GM21723 (cell line): Measurements from ENCODE around the gene UBL7.
A peak's percentile ranks its signal among the peaks of the same experiment; 100 is the strongest.

ENCODE experiments used
- ATAC-seq: cut with Tn5 transposase; IDR thresholded peaks from one replicate; pipeline ENCODE4 v1.9.1; 2021; ENCODE audit warnings: mild to moderate bottlenecking, moderate library complexity; ENCODE audit not compliant: unreplicated experiment

The UBL7 gene

DNA sequence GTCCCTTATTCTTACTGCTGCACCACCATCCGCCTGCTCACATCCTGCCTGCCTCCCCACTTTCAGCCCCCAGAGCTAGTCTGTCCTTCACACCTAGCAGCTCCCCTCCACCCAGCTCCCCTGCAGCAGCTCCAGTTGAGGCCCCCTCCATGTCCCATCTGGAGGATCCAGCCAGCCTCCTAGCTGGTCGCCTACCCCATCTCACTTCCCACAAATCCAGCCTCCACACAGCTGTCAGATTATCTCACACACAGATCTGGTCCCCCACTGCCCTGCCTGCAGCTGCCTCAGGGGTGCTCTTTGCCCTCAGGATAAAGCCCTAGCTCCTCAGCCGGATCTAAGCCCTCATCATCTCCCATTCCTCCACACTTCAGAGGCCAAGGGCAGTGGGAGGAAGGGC lies 18.4 kb downstream of the UBL7 start:
- ATAC-seq: no peak

DNA sequence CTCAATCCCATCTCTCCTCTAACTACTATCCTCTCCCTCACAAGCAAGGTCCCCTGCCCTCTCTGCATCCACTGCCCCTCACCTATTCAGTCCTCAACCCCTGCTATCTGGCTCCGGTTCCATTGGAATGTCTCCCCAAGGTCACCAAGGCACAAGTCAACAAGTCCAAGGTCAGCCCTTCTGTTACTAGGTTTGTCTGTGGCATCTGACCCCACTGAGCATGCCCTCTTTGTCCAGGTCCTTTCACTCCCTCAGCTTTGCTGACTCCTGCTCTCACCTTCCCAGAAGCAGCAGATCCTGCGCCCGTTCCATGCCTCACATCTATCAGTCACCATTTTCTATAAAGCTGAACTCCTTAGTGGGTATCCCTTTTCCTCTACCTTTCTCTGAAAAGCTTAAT lies 18.9 kb downstream of the UBL7 start:
- ATAC-seq: no peak

DNA sequence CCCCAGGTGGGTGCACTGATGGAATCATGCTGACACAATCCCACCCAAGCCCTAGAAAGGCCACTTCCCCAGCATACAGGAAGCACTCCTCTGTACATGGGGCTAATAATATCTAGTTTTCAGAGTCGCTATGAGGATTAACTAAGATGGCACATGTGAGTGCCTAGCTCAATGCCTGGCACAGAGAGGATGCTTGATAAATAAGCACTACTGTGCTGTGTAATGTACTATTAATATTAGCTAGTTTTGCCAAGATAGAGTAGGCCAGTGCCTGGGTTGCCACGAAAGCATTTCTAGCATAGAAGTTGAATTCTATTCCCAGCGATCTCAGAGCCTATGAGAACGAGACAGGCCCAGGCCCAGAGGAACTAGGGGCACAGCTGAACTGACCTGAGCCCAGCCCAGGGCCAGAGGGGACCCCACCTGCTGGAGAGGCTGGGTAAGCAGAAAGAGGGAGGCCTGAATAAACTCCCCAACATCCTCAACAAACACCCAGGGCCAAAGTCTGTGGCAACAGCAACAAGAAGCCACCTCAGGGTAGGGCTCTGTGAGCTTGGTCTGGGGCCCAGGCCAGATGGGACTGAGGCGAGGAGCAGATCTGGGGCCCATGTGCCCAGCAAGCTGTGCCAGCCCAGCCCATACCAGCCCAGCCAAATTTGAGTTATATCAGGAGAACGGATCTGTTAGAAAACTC lies 19.6 kb downstream of the UBL7 start:
- no peak for ATAC-seq

DNA sequence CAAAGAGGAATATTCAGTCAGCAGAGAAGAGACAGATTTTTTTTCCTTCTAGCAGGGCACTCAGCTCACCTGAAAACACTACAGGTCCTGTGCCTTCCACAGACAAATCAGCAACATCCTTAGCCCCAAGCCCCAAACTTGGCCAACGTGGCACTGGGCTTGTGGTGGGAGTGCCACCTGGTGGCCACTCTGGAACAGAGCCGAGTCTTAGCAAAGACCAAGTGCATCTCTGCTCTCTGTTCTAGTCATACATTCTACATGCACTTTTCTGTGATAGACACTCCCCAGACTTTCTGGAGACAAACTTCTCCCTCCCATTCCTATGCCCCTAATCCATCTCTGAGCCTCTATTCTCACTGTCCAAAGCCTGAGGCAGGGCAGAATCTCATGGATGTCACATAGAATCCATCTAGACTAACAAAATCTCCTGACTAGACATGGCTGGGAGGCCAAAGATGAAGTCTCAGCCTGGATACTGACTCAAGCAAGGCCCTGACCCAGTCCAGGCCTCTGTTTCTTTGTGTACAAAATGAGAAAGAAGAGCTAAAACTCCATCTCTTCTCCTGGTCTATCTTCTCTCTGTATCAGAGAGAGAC lies 22.1 kb downstream of the UBL7 start:
- peak; percentile 36 for ATAC-seq

DNA sequence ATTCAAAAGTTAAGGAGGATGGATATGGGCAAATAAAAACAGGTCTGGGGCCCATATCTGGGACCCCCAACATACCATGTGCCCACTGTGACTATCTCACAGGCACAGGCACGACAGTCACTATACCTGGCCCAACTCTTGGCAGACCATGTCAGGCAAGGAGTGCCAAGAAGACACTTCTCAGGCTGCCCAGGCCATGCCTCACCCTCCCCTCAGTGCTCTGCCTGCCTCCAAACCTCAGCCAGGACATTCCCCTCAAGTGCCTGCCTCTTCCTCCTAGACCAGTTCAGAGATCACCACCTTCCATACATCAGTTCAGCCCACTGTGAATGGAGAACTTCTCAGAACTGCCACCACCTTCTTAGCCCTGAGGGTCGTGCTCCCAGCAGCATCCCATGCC lies 22.8 kb downstream of the UBL7 start:
- no peak for ATAC-seq

DNA sequence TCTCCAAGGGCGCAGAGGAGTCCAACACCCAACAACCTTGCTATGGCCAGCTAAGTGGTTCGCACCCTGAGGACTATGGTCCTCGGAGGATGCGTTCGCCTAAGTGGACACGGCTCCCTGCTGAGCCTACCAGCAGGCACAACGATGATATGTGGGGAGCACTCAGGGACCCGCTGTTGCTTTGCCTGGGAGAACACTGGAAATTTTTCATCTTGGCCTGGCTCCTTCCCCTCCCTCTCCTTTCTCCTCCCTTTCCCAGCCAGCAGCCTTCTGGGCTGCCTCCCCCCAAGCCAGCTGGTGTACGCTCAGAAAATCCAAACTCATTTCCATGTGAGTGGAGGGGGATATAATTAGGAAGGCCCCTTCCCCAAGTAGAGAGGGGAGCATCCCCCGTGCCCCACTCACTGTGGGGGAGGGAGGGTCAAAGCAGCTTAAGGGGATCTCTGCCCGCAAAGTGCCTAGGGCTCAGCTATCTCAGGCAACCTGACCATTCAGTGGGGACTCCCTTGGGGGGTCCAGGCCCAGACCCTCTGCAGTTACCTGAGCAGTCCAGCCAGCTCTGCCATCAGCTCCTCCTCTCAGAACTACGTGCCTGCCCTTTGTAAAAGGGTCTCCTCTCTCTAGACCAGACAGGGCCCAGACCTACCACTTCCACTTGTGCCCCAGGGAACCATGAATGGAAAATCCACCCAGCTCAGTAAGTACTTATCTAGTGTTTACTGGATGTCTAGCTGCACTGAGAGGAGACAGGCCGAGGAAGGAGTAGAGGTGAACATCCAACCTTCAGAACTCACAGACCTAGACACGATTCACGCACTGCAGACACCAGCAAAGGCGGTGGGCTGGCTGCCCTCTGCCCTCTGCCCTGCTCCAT lies 26.5 kb downstream of the UBL7 start:
- peak; percentile 12 for ATAC-seq

DNA sequence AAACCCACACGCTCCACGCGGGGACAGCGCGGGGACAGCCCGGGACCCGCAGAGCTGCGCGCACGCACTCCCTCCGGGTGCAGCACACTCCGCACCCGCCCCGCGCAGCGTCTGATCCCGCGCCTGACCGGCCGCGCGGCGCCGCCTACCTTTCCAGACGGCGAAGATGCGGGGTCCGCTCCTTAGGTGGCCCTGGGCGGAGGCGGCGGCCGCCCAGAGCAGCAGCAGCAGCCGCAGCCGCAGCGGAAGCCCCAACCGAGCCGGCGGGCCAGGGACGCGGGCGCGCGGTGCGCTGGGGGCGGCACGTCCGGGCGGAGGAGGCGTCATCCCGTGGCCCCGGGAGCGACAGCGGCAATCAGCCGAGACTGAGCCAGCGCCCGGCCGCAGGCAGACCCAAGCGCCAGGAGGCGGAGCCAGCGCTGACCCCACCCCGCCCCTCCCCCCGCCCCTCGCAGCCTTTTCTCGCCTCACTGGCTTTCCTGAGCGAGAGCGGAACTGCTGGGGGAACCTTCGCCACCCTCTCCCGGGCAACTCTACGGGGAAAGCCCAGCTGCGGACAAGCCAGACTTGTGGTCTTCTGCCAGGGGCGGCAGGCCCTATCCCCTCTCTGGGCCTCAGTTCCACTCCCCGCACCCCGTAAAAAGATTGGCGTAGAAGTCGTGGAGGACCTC lies 27.2 kb downstream of the UBL7 start, which contains the start of gene SEMA7A:
Gene SEMA7A, minus strand, starts transcription at position 367 of the 671 bp plus-strand sequence. Its CDS starts 40 bp downstream, at position 327.
- ATAC-seq: peak; percentile 62

DNA sequence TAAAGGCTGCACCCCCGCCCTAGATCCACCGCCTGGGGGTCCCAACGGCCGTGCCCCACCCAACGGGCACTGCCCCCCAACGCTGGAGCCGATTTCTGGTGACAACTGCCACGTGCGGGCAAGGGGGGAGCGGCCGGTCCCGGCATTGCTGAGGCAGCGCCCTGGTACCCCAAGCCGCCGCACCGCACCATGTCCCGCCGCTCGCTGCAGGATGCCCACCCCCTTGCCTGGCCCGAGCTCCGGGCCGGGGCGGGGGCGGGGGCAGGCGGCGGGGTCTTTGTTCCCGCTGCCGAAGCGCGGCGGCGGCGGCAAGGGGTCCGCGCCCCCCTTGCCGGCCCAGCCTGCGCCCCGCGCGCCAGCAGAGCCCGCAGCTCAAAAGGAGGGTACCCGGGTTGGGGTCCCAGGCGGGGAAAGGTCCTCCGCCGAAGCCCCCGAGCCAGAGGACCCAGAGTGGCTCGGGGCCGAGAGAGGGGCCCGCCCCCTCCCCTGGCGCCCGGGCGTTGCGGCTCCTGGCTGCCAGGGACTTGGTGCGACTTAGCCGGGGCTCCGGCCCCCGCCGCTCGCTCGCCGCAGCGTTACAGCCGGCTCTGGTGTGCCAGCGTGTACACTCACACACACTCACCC lies 27.9 kb downstream of the UBL7 start:
- ATAC-seq: peak; percentile 4

DNA sequence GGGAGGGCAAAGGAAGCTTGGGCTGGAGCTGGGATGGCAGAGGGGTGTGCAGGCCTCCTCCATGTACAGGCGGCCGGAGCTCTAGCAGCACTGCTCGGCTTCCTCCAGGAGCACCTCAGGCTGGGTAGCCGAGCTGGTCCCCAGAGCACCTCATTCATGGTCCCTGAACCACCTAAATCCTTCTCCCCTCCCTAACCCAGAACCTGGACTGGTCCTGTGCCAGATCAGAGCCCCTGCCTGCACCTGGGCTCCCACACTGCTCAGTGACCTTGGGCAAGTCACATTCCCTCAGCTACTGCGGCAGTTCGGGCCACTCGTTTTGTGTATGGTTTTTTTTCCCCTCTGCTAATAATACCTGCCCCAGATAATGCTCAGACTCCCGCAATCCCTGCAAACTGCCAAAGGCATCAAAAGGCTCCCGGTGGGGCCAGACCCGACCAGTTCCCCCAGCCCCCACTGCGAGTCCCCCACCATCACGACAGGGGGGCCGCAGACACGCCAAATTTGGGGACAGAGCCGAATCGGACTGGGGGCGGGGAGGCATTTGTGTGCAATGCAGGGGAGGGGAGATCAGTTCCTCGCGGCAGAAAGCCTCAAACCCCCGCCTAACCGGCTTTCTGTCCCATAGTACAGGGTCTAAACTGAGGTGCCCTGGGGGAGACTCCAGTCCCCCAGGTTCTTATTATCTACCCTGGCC lies 28.5 kb downstream of the UBL7 start:
- ATAC-seq: no peak

DNA sequence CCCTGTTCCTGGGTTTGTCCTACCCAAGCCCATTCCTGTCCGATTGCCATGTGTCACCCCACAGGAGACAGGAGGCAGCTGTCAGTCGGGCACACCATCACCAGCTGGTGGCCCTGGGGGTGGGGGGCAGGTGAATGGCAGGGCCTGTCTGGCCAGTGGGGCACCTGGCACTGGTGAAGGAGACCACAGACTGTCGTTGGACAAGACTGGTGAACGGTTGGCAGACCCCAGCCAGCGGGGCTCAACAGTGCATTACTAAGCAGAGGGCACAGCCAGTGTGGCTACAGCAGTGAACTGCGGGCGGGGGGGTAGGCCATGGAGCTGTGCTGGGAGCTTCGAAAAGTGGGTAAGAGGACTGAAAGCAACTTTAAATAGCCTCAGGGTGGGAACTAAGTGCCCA lies 29.3 kb downstream of the UBL7 start:
- ATAC-seq: no peak

DNA sequence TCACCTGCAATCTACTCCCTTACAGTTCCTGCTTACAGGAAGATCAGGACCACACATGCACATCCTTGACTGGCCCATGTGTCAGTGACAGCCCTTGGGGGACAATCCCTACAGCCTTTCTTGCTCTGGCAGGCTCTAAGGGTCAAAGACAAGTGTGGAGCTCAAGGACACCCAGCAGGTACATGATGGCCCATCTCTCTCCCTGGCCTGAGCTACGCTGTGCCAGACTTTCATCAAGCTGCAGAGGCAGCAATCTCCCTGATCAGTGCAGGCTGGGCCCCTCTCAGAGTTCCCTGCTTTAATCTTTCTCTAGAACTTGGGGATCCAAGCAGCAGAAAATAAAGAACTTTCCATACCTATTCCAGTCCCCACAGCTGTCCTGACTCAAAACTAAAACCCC lies 29.8 kb downstream of the UBL7 start:
- no peak for ATAC-seq

DNA sequence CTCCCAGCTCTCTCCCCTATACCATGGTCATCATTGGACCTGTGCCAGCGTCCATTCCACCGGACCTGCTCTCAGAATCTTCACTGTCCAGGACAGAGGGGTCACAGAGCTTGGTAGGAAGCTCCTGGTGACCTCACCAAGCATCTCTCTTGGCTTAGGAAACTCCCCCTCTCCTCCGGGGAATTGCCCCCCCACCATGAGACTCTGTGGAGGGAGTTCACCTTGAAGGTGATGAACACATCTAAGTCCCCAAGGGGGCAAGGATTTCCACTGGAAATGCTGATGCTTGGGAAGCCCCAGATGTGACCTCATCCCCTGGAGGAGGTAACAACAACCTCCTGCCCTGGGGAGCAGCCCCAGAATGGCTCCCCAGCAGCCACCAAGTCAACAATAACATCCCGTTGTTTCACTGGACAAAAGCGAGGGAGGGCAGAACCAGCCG lies 30.4 kb downstream of the UBL7 start:
- no peak for ATAC-seq

DNA sequence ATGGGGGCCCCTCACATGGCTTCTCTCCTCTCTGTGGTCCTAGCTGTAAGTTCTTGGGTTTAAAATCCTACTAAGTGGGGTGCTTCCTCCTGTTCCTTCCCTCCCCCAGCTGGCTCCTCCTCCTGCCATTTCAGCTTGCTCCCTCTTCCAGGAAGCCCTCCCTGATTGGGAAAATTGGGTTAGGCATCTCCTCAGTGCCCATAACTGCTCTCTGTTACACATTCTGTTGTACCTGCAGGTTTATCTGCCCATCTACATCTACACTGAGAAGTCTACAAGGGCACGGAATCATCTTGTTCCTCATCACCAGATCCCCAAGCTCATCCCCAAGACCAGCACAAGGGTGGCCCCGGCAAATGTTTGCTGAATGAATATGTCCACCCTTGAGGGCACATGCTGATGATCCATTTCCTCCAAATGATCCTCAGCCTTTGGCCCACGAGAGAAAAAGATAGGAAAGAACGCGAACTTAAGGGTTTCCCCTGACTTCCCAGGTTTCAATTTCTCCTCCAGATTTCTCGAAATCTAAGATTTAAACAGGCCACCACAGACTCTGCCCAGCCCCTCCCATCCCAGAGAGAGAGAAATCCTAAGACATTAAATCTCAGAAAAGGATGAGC lies 31.1 kb downstream of the UBL7 start:
- ATAC-seq: no peak

DNA sequence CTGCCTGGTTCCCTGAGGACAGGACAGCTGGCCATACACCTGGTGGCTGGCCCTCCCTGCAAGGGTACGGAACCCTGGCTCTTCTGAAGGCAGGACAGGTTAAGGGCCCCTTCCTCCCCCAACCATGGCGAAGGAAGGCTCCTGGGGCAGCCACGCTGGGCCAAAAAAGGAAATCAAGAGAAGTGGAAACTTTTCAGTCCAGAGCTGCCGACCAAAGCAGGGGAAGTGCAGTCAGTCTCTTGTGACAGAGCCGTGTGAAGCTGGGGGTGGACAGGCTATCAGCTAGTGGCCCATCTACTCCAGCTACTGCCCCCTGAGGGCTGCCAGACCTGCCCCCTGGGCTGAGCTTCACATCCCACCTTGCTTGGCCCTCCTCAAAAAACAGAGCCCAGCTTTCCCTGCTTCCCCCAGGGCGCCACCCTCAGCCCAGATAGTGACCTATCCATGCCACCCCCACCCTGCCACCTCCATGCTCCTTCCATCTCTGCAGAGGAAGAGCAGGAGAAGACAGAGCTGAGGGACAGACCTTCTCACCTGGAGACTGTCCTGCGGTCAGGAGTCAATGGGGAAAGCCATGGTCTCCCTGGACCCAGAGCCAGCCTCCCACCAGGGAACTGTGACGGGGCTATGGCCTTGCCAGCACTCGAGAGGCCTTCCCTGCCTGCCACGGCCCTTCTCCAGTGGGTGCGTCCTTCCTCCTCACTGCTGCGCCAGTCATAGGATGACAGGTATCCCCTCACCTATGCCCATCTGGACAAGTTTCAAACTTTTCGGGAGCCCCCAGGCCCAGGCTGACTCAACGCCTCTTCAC lies 31.8 kb downstream of the UBL7 start:
- no peak for ATAC-seq

DNA sequence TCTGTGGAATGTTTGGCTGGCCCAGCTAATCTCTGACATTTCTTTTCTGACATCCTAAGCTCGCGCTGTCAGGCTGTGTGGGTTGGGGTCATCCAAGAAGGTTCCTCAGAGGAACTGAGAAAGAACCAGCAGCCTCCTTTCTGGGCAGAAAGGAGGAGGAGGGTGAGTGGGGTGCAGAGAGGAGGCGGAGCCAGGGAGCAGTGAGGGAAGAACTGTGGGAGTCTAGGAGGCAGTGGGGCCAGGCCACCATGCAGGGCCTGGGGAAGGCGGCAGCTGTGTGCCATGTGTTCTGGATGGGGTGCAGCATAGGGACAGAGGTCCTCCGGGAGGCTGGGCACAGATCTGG lies 32.5 kb downstream of the UBL7 start:
- ATAC-seq: peak; percentile 36

DNA sequence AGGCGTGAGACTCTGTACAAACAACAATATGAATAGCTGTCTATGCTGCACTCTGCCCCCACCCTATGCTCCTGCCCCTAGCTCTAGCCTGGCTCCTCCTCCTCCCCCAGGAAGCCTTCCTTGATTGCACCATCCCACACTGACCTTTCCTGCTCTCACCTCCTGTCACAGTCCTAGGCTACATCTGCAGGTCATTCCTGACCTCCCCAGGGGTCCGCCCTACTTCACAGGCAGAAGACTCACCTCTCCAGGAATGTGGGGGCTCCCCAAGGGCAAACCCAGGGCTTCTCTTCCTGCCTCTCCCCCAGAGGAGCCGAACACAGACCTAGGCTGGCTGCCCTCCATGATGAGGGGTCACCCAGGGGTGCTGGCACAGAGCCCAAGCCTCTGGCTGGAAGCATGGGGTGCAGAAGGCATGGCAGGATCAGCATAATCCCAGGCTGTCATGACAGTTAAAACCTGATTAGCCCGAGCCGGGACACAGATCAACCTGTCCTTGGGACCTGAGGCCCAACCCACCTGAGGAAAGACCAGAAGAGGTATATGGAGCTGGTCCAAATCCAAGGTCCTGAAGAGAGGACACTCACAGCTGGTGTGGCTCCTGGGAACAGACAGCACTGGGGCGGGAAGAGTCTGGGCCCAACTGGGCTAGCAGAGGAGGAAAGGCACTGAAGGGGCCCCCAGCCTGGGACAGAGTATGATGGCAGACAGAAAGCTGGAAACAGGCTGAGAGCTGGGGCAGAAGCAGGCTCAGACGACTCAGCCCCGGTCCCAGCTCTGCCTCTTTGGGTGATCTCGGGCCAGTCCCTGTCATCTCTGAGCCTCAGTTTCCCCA lies 33.1 kb downstream of the UBL7 start:
- no peak for ATAC-seq

DNA sequence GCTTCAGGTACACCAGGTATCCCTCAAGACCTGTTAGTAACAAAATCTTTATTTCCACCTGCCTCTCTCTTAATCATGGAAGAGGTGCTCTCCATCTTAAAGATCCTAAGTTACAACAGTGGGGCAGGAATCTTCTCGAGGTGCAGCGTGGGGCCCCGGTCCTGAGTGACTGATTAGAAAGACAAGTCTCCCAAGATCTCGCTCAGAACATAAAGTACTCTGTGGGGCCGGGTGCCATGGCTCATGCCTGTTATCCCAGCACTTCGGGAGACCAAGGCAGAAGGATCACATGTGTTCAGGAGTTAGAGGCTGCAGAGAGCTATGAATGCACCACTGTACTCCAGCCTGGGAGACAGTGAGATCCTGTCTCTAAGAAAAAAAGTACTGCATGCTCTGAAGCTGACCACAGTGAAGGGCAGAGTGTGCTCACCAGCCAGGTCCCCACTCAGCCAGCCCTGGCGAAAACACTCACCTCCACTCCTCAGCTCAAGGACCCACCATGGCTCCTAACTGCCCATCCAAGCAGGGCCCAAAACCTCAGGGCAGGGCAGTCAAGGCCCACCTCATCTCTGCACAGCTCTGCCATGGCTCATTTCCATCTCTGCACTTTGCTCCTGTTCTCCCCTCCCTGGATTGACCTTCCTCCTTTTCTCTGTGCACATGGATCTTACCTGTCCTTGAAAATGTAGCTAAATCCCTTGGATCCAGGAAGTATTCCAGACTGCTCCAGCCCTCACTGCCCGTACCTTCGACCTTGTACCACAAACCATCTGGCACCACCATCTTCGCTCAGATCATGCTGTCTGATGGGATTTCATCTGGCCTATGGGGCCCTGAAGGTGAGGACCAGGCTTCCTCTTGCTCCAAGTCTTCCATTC lies 34.3 kb downstream of the UBL7 start:
- no peak for ATAC-seq
